ENCODE data around the gene CDHR4.
A peak's percentile ranks its signal among the peaks of the same experiment; 100 is the strongest.

Gene CDHR4

GRCh38 chr3:49799761-49800160, at the start of gene CDHR4:
TSS of gene CDHR4 (minus strand) at chr3:49799873. CDS start at chr3:49799812, 61 bp downstream.
- H3K79me2 ChIP-seq (ENCODE audit: control insufficient read depth, insufficient read depth, low read length, unreplicated experiment) = no peaks in the 10 kb centered on the region
- no peaks in the 10 kb centered on the region for H3K36me3 ChIP-seq (ENCODE audit: insufficient read depth, low read length)
- peaks cover 25% of the 10 kb centered on the region for H3K4me1 ChIP-seq (ENCODE audit: control insufficient read depth, insufficient read depth, low read length, unreplicated experiment)
- H3K27me3 ChIP-seq (ENCODE audit: insufficient read depth, low read length) = peaks cover 4% of the 10 kb centered on the region; the same call in 1 of the 2 replicates
- H2AFZ ChIP-seq (ENCODE audit: low read length, unreplicated experiment) = peak within 1 kb of the TSS; percentile 43
- no peak within 1 kb of the TSS for H3K4me3 ChIP-seq (ENCODE audit: low read depth, low read length)
- H3K27ac ChIP-seq (ENCODE audit: low read depth, low read length) = peak within 1 kb of the TSS; percentile 54

- no peaks in the 10 kb centered on the region for H3K36me3 ChIP-seq (ENCODE audit: insufficient read depth, low read length)
- H2AFZ ChIP-seq (ENCODE audit: low read length, unreplicated experiment) = no peak overlapping the region
- H3K4me3 ChIP-seq (ENCODE audit: low read depth, low read length) = no peak overlapping the region
- H3K79me2 ChIP-seq (ENCODE audit: control insufficient read depth, insufficient read depth, low read length, unreplicated experiment) = no peaks in the 10 kb centered on the region
- H3K27ac ChIP-seq (ENCODE audit: low read depth, low read length) = no peak overlapping the region
- peaks cover 10% of the 10 kb centered on the region for H3K4me1 ChIP-seq (ENCODE audit: control insufficient read depth, insufficient read depth, low read length, unreplicated experiment)
- H3K27me3 ChIP-seq (ENCODE audit: insufficient read depth, low read length) = no peaks in the 10 kb centered on the region
Measured at GRCh38 chr3:49845694-49846093, 46.0 kb upstream of the CDHR4 start.

- Histone ChIP-seq H3K4me1 (ENCODE audit: control insufficient read depth, insufficient read depth, low read length, unreplicated experiment) (peaks cover 12% of the 10 kb centered on the region), H3K36me3 (ENCODE audit: insufficient read depth, low read length) (no peaks in the 10 kb centered on the region), H3K27ac (ENCODE audit: low read depth, low read length) (no peak overlapping the region), H3K27me3 (ENCODE audit: insufficient read depth, low read length) (no peaks in the 10 kb centered on the region), H2AFZ (ENCODE audit: low read length, unreplicated experiment) (no peak overlapping the region), H3K79me2 (ENCODE audit: control insufficient read depth, insufficient read depth, low read length, unreplicated experiment) (no peaks in the 10 kb centered on the region), H3K4me3 (ENCODE audit: low read depth, low read length) (no peak overlapping the region)
Measured at GRCh38 chr3:49844464-49845183, 45.0 kb upstream of the CDHR4 start.

- peaks cover 15% of the 10 kb centered on the region for H3K4me1 ChIP-seq (ENCODE audit: control insufficient read depth, insufficient read depth, low read length, unreplicated experiment)
- no peaks in the 10 kb centered on the region for H3K36me3 ChIP-seq (ENCODE audit: insufficient read depth, low read length)
- no peak overlapping the region for H3K4me3 ChIP-seq (ENCODE audit: low read depth, low read length)
- H2AFZ ChIP-seq (ENCODE audit: low read length, unreplicated experiment) = no peak overlapping the region
- H3K79me2 ChIP-seq (ENCODE audit: control insufficient read depth, insufficient read depth, low read length, unreplicated experiment) = no peaks in the 10 kb centered on the region
- H3K27me3 ChIP-seq (ENCODE audit: insufficient read depth, low read length) = no peaks in the 10 kb centered on the region
- H3K27ac ChIP-seq (ENCODE audit: low read depth, low read length) = no peak overlapping the region
Measured at GRCh38 chr3:49842843-49843517, 43.3 kb upstream of the CDHR4 start.

- H3K4me1 ChIP-seq (ENCODE audit: control insufficient read depth, insufficient read depth, low read length, unreplicated experiment) = peaks cover 15% of the 10 kb centered on the region
- H2AFZ ChIP-seq (ENCODE audit: low read length, unreplicated experiment) = no peak overlapping the region
- no peaks in the 10 kb centered on the region for H3K27me3 ChIP-seq (ENCODE audit: insufficient read depth, low read length)
- H3K27ac ChIP-seq (ENCODE audit: low read depth, low read length) = no peak overlapping the region
- no peak overlapping the region for H3K4me3 ChIP-seq (ENCODE audit: low read depth, low read length)
- no peaks in the 10 kb centered on the region for H3K36me3 ChIP-seq (ENCODE audit: insufficient read depth, low read length)
- no peaks in the 10 kb centered on the region for H3K79me2 ChIP-seq (ENCODE audit: control insufficient read depth, insufficient read depth, low read length, unreplicated experiment)
Measured at GRCh38 chr3:49841806-49842205, 42.1 kb upstream of the CDHR4 start.

GRCh38 chr3:49841126-49841696, 41.5 kb upstream of the CDHR4 start:
- H3K79me2 ChIP-seq (ENCODE audit: control insufficient read depth, insufficient read depth, low read length, unreplicated experiment) = no peaks in the 10 kb centered on the region
- H3K36me3 ChIP-seq (ENCODE audit: insufficient read depth, low read length) = no peaks in the 10 kb centered on the region
- H3K4me1 ChIP-seq (ENCODE audit: control insufficient read depth, insufficient read depth, low read length, unreplicated experiment) = peaks cover 15% of the 10 kb centered on the region
- H2AFZ ChIP-seq (ENCODE audit: low read length, unreplicated experiment) = no peak overlapping the region
- no peak overlapping the region for H3K27ac ChIP-seq (ENCODE audit: low read depth, low read length)
- H3K27me3 ChIP-seq (ENCODE audit: insufficient read depth, low read length) = no peaks in the 10 kb centered on the region
- H3K4me3 ChIP-seq (ENCODE audit: low read depth, low read length) = no peak overlapping the region

- Histone ChIP-seq H3K27ac (ENCODE audit: low read depth, low read length) (no peak overlapping the region), H3K4me3 (ENCODE audit: low read depth, low read length) (no peak overlapping the region), H3K79me2 (ENCODE audit: control insufficient read depth, insufficient read depth, low read length, unreplicated experiment) (no peaks in the 10 kb centered on the region), H3K27me3 (ENCODE audit: insufficient read depth, low read length) (no peaks in the 10 kb centered on the region), H3K4me1 (ENCODE audit: control insufficient read depth, insufficient read depth, low read length, unreplicated experiment) (peaks cover 15% of the 10 kb centered on the region), H2AFZ (ENCODE audit: low read length, unreplicated experiment) (no peak overlapping the region), H3K36me3 (ENCODE audit: insufficient read depth, low read length) (no peaks in the 10 kb centered on the region)
Measured at GRCh38 chr3:49840388-49840787, 40.7 kb upstream of the CDHR4 start.

- H3K27me3 ChIP-seq (ENCODE audit: insufficient read depth, low read length) = no peaks in the 10 kb centered on the region
- peaks cover 15% of the 10 kb centered on the region for H3K4me1 ChIP-seq (ENCODE audit: control insufficient read depth, insufficient read depth, low read length, unreplicated experiment)
- H3K79me2 ChIP-seq (ENCODE audit: control insufficient read depth, insufficient read depth, low read length, unreplicated experiment) = no peaks in the 10 kb centered on the region
- no peak overlapping the region for H2AFZ ChIP-seq (ENCODE audit: low read length, unreplicated experiment)
- no peaks in the 10 kb centered on the region for H3K36me3 ChIP-seq (ENCODE audit: insufficient read depth, low read length)
- no peak overlapping the region for H3K4me3 ChIP-seq (ENCODE audit: low read depth, low read length)
- H3K27ac ChIP-seq (ENCODE audit: low read depth, low read length) = no peak overlapping the region
Measured at GRCh38 chr3:49839193-49839809, 39.6 kb upstream of the CDHR4 start.

- Histone ChIP-seq H3K27me3 (ENCODE audit: insufficient read depth, low read length) (no peaks in the 10 kb centered on the region), H3K79me2 (ENCODE audit: control insufficient read depth, insufficient read depth, low read length, unreplicated experiment) (no peaks in the 10 kb centered on the region), H3K4me3 (ENCODE audit: low read depth, low read length) (no peak overlapping the region), H2AFZ (ENCODE audit: low read length, unreplicated experiment) (no peak overlapping the region), H3K36me3 (ENCODE audit: insufficient read depth, low read length) (no peaks in the 10 kb centered on the region), H3K27ac (ENCODE audit: low read depth, low read length) (no peak overlapping the region), H3K4me1 (ENCODE audit: control insufficient read depth, insufficient read depth, low read length, unreplicated experiment) (no peaks in the 10 kb centered on the region)
Measured at GRCh38 chr3:49831341-49831740, 31.7 kb upstream of the CDHR4 start.

GRCh38 chr3:49826016-49826415, 26.3 kb upstream of the CDHR4 start:
- H3K27ac ChIP-seq (ENCODE audit: low read depth, low read length) = no peak overlapping the region
- H3K4me1 ChIP-seq (ENCODE audit: control insufficient read depth, insufficient read depth, low read length, unreplicated experiment) = no peaks in the 10 kb centered on the region
- no peaks in the 10 kb centered on the region for H3K36me3 ChIP-seq (ENCODE audit: insufficient read depth, low read length)
- H3K4me3 ChIP-seq (ENCODE audit: low read depth, low read length) = no peak overlapping the region
- no peaks in the 10 kb centered on the region for H3K27me3 ChIP-seq (ENCODE audit: insufficient read depth, low read length)
- no peak overlapping the region for H2AFZ ChIP-seq (ENCODE audit: low read length, unreplicated experiment)
- H3K79me2 ChIP-seq (ENCODE audit: control insufficient read depth, insufficient read depth, low read length, unreplicated experiment) = no peaks in the 10 kb centered on the region

Data from ACC112 (cell line).